GM21360 (cell line): Measurements from ENCODE around the gene ZFR2.
"Not testable (repeated sequence)": the region's sequence is repeated elsewhere in the genome, so short reads cannot be mapped to it uniquely, and the experiment has no call there.

Experiments
- ATAC-seq: cut with Tn5 transposase; IDR thresholded peaks from one replicate; pipeline ENCODE4 v1.9.1; 2021; ENCODE audit warnings: mild to moderate bottlenecking, moderate library complexity; ENCODE audit not compliant: unreplicated experiment

The ZFR2 gene

GRCh38 chr19:3816566-3817218 lies 52.1 kb downstream of the ZFR2 start:
- ATAC-seq, result no peak

- ATAC-seq, result not testable (repeated sequence)
Measured at GRCh38 chr19:3816148-3816547, 52.7 kb downstream of the ZFR2 start.

GRCh38 chr19:3814648-3815047 lies 54.2 kb downstream of the ZFR2 start:
- ATAC-seq, result no peak

GRCh38 chr19:3813473-3814392 lies 55.1 kb downstream of the ZFR2 start:
- no peak for ATAC-seq

GRCh38 chr19:3810708-3811355 lies 58.0 kb downstream of the ZFR2 start:
- ATAC-seq, result no peak

- ATAC-seq, result no peak
Measured at GRCh38 chr19:3809881-3810707, 58.7 kb downstream of the ZFR2 start.

- ATAC-seq, result no peak
Measured at GRCh38 chr19:3808420-3809143, 60.3 kb downstream of the ZFR2 start.

- no peak for ATAC-seq
Measured at GRCh38 chr19:3807574-3808354, 61.1 kb downstream of the ZFR2 start.

GRCh38 chr19:3807131-3807480 lies 61.7 kb downstream of the ZFR2 start:
- no peak for ATAC-seq

- no peak for ATAC-seq
Measured at GRCh38 chr19:3805859-3806258, 63.0 kb downstream of the ZFR2 start.

- no peak for ATAC-seq
Measured at GRCh38 chr19:3804429-3804828, 64.4 kb downstream of the ZFR2 start.

GRCh38 chr19:3803986-3804385 lies 64.9 kb downstream of the ZFR2 start:
- ATAC-seq, result no peak

- ATAC-seq, result no peak
Measured at GRCh38 chr19:3803114-3803888, 65.5 kb downstream of the ZFR2 start.

- no peak for ATAC-seq
Measured at GRCh38 chr19:3801412-3802096, 67.3 kb downstream of the ZFR2 start.

GRCh38 chr19:3800996-3801395 lies 67.8 kb downstream of the ZFR2 start:
- ATAC-seq, result no peak

- no peak for ATAC-seq
Measured at GRCh38 chr19:3798137-3798536, 70.7 kb downstream of the ZFR2 start.

GRCh38 chr19:3796358-3796757 lies 72.5 kb downstream of the ZFR2 start:
- ATAC-seq, result no peak

GRCh38 chr19:3793799-3794198 lies 75.0 kb downstream of the ZFR2 start:
- no peak for ATAC-seq
